ENCODE results near the gene ROBO4. TPM values are rescaled to one million over a fixed set of nuclear protein-coding genes. Genes with fewer than 3 reads are reported as not detected.
A peak's percentile ranks its signal among the peaks of the same experiment; 100 is the strongest.

The ROBO4 gene
- total RNA-seq, 2 donors from 2014 or later = not detected

GRCh38 chr11:124876818-124877630 is 20.6 kb downstream of the ROBO4 start:
- no peak for ATAC-seq (replicated peaks)
- H3K27me3 Mint-ChIP-seq = peaks cover 24% of the 10 kb centered on the region
- H3K9me3 Mint-ChIP-seq = no peaks in the 10 kb centered on the region
- H3K4me1 Mint-ChIP-seq = no peaks in the 10 kb centered on the region
- no peaks in the 10 kb centered on the region for H3K36me3 Mint-ChIP-seq (ENCODE audit: low read depth)
- peak overlapping the region; percentile 80 for H3K4me3 Mint-ChIP-seq
- H3K27ac Mint-ChIP-seq = peak overlapping the region; percentile 73

GRCh38 chr11:124875943-124876817 is 21.5 kb downstream of the ROBO4 start:
- peak overlapping the region; percentile 80 for H3K4me3 Mint-ChIP-seq
- no peaks in the 10 kb centered on the region for H3K36me3 Mint-ChIP-seq (ENCODE audit: low read depth)
- H3K9me3 Mint-ChIP-seq = no peaks in the 10 kb centered on the region
- H3K4me1 Mint-ChIP-seq = no peaks in the 10 kb centered on the region
- H3K27me3 Mint-ChIP-seq = peaks cover 24% of the 10 kb centered on the region
- peak; percentile 97 for ATAC-seq (replicated peaks)
- peak overlapping the region; percentile 73 for H3K27ac Mint-ChIP-seq

GRCh38 chr11:124875401-124875800 is 22.3 kb downstream of the ROBO4 start:
- H3K27ac Mint-ChIP-seq = peak overlapping the region; percentile 47
- H3K27me3 Mint-ChIP-seq = peaks cover 29% of the 10 kb centered on the region
- peak overlapping the region; percentile 80 for H3K4me3 Mint-ChIP-seq
- no peak for ATAC-seq (replicated peaks)
- H3K4me1 Mint-ChIP-seq = no peaks in the 10 kb centered on the region
- H3K9me3 Mint-ChIP-seq = no peaks in the 10 kb centered on the region
- H3K36me3 Mint-ChIP-seq (ENCODE audit: low read depth) = no peaks in the 10 kb centered on the region

DNA sequence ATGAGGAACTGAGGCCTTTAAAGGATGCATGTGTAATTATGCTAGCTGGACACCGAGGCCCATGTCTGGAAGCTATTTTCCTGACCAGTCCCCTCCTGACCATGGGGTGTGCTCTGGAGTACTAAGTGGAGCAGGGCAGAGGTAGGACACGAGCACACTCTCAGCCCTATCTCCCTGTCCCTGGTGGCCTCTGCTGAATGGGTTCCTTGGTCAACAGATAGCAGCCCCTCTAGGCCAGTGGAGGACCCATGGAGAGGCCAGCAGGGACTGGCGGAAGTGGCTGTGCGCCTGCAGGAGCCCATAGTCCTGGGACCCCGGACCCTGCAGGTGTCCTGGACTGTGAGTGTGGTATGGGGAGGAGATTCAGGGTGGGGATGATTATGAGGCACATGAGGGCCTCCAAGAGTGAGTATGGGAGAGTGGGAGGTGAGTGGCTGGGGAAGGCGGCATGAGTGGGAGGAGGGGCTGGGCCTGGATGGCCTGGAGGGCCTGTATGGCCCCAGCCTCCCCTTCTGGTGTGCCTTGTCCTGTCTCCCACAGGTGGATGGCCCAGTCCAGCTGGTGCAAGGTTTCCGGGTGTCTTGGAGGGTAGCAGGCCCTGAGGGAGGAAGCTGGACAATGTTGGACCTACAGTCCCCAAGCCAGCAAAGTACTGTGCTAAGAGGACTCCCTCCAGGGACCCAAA is 23.0 kb downstream of the ROBO4 start:
- peaks cover 36% of the 10 kb centered on the region for H3K27me3 Mint-ChIP-seq
- no peaks in the 10 kb centered on the region for H3K36me3 Mint-ChIP-seq (ENCODE audit: low read depth)
- H3K9me3 Mint-ChIP-seq = no peaks in the 10 kb centered on the region
- H3K27ac Mint-ChIP-seq = no peak overlapping the region
- no peaks in the 10 kb centered on the region for H3K4me1 Mint-ChIP-seq
- ATAC-seq (replicated peaks) = no peak
- H3K4me3 Mint-ChIP-seq = peak overlapping the region; percentile 80

GRCh38 chr11:124873951-124874350 is 23.7 kb downstream of the ROBO4 start:
- Mint-ChIP-seq H3K4me1 (peaks cover 6% of the 10 kb centered on the region), H3K9me3 (no peaks in the 10 kb centered on the region), H3K27ac (no peak overlapping the region), H3K4me3 (no peak overlapping the region), H3K27me3 (peaks cover 41% of the 10 kb centered on the region), H3K36me3 (ENCODE audit: low read depth) (no peaks in the 10 kb centered on the region)
- ATAC-seq (replicated peaks) = no peak

DNA sequence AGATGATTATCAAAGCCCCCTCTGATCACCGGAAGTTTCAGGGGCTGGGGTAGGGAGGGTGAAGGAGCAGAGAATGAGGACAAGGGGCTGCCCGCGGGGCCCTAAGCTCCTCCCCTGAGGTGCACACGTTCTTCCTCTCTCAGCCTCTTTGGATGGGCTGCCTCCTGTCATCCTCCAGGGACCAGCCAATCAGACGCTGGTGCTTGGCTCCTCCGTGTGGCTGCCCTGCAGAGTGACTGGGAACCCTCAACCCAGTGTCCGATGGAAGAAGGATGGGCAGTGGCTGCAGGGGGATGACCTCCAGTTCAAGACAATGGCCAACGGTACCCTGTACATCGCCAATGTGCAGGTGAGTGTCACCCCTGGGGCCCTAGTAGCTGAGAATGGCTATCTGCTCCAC is 24.9 kb downstream of the ROBO4 start:
- Mint-ChIP-seq H3K27me3 (peaks cover 50% of the 10 kb centered on the region), H3K36me3 (ENCODE audit: low read depth) (no peaks in the 10 kb centered on the region), H3K4me3 (no peak overlapping the region), H3K4me1 (peaks cover 6% of the 10 kb centered on the region), H3K27ac (no peak overlapping the region), H3K9me3 (no peaks in the 10 kb centered on the region)
- no peak for ATAC-seq (replicated peaks)

GRCh38 chr11:124872280-124872679 is 25.4 kb downstream of the ROBO4 start:
- no peaks in the 10 kb centered on the region for H3K9me3 Mint-ChIP-seq
- no peaks in the 10 kb centered on the region for H3K36me3 Mint-ChIP-seq (ENCODE audit: low read depth)
- no peak overlapping the region for H3K4me3 Mint-ChIP-seq
- no peak overlapping the region for H3K27ac Mint-ChIP-seq
- peaks cover 54% of the 10 kb centered on the region for H3K27me3 Mint-ChIP-seq
- peaks cover 8% of the 10 kb centered on the region for H3K4me1 Mint-ChIP-seq
- no peak for ATAC-seq (replicated peaks)

GRCh38 chr11:124870430-124870829 is 27.2 kb downstream of the ROBO4 start:
- no peaks in the 10 kb centered on the region for H3K9me3 Mint-ChIP-seq
- no peak overlapping the region for H3K27ac Mint-ChIP-seq
- no peak for ATAC-seq (replicated peaks)
- H3K4me1 Mint-ChIP-seq = peaks cover 11% of the 10 kb centered on the region
- no peak overlapping the region for H3K4me3 Mint-ChIP-seq
- H3K27me3 Mint-ChIP-seq = peaks cover 65% of the 10 kb centered on the region
- H3K36me3 Mint-ChIP-seq (ENCODE audit: low read depth) = no peaks in the 10 kb centered on the region

- H3K27me3 Mint-ChIP-seq = peaks cover 60% of the 10 kb centered on the region
- H3K9me3 Mint-ChIP-seq = no peaks in the 10 kb centered on the region
- no peak overlapping the region for H3K4me3 Mint-ChIP-seq
- H3K4me1 Mint-ChIP-seq = peaks cover 11% of the 10 kb centered on the region
- H3K36me3 Mint-ChIP-seq (ENCODE audit: low read depth) = no peaks in the 10 kb centered on the region
- no peak for ATAC-seq (replicated peaks)
- no peak overlapping the region for H3K27ac Mint-ChIP-seq
Measured at GRCh38 chr11:124869856-124870387, 27.7 kb downstream of the ROBO4 start.

DNA sequence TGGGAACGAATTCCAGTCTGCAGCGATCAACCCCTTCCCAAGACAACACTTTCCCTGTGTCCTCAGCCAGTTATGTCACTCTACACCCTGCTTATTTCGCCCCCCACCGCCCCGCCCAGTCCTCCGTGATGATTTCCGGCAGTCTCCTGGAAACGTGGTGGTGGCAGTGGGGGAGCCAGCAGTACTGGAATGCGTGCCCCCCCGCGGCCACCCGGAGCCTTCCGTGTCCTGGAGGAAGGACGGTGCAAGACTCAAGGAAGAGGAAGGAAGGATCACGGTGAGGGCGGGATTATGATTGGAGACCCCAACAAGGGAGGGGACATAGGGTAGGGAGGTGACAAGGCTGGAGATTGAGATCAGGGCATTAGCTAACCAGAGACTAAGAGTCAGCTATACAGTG is 28.3 kb downstream of the ROBO4 start:
- Mint-ChIP-seq H3K27me3 (peaks cover 61% of the 10 kb centered on the region), H3K9me3 (no peaks in the 10 kb centered on the region), H3K36me3 (ENCODE audit: low read depth) (no peaks in the 10 kb centered on the region), H3K27ac (no peak overlapping the region), H3K4me1 (peaks cover 11% of the 10 kb centered on the region), H3K4me3 (peak overlapping the region; percentile 51)
- no peak for ATAC-seq (replicated peaks)

- Mint-ChIP-seq H3K9me3 (no peaks in the 10 kb centered on the region), H3K27ac (no peak overlapping the region), H3K27me3 (peaks cover 64% of the 10 kb centered on the region), H3K4me3 (peak overlapping the region; percentile 51), H3K4me1 (peaks cover 11% of the 10 kb centered on the region), H3K36me3 (ENCODE audit: low read depth) (no peaks in the 10 kb centered on the region)
- no peak for ATAC-seq (replicated peaks)
Measured at GRCh38 chr11:124868331-124869274, 29.1 kb downstream of the ROBO4 start.

- no peaks in the 10 kb centered on the region for H3K36me3 Mint-ChIP-seq (ENCODE audit: low read depth)
- peaks cover 11% of the 10 kb centered on the region for H3K4me1 Mint-ChIP-seq
- peak overlapping the region; percentile 51 for H3K4me3 Mint-ChIP-seq
- H3K9me3 Mint-ChIP-seq = no peaks in the 10 kb centered on the region
- no peak overlapping the region for H3K27ac Mint-ChIP-seq
- peaks cover 64% of the 10 kb centered on the region for H3K27me3 Mint-ChIP-seq
- peak; percentile 37 for ATAC-seq (replicated peaks)
Measured at GRCh38 chr11:124867700-124868099, 30.0 kb downstream of the ROBO4 start.

Data from activated T-helper 17 cell treated with anti-CD3 and anti-CD28 coated beads, Interleukin-2, amount 50 U/mL, for 72 hours (primary cell).